ENCODE data around the gene MAEL.
A peak's percentile ranks its signal among the peaks of the same experiment; 100 is the strongest.
"Not testable (repeated sequence)": the region's sequence is repeated elsewhere in the genome, so short reads cannot be mapped to it uniquely, and the experiment has no call there.

MAEL gene

GRCh38 chr1:167022384-167022783 lies 33.3 kb downstream of the MAEL start:
- peaks cover 3% of the 10 kb centered on the region; the same call in 1 of the 2 replicates for H3K27me3 ChIP-seq (ENCODE audit: control insufficient read depth, low read length)
- no peaks in the 10 kb centered on the region for H3K4me1 ChIP-seq (ENCODE audit: control insufficient read depth, low read length)
- no peaks in the 10 kb centered on the region for H3K9me3 ChIP-seq (ENCODE audit: control insufficient read depth, insufficient read depth, low read length)
- H3F3A ChIP-seq (ENCODE audit: control insufficient read depth, insufficient read depth): no peaks in the 10 kb centered on the region
- H3K9me2 ChIP-seq (replicated peaks; ENCODE audit: control insufficient read depth, low read length): no peaks in the 10 kb centered on the region
- H3K27ac ChIP-seq (ENCODE audit: low read depth, low read length): no peak overlapping the region
- H4K20me1 ChIP-seq (ENCODE audit: control insufficient read depth, insufficient read depth, low read depth, low read length): no peaks in the 10 kb centered on the region
- no peak overlapping the region for H3K4me2 ChIP-seq (ENCODE audit: low read length)
- no peaks in the 10 kb centered on the region for H3K79me2 ChIP-seq (ENCODE audit: control insufficient read depth, low read length)
- H3K4me3 ChIP-seq (ENCODE audit: low read length): no peak overlapping the region
- no peaks in the 10 kb centered on the region for H3K36me3 ChIP-seq (ENCODE audit: control insufficient read depth, low read length)
- TF ChIP-seq EZH2phosphoT487 (IDR thresholded peaks at IDR 0.05; ENCODE audit: borderline replicate concordance, low read length) (no peak), CTCF (IDR thresholded peaks at IDR 0.05; ENCODE audit: low read depth, low read length, poor library complexity, severe bottlenecking) (no peak)

GRCh38 chr1:167029553-167029952 lies 40.5 kb downstream of the MAEL start:
- not testable (repeated sequence) for H3K79me2 ChIP-seq (ENCODE audit: control insufficient read depth, low read length); H4K20me1 ChIP-seq (ENCODE audit: control insufficient read depth, insufficient read depth, low read depth, low read length); H3K9me2 ChIP-seq (replicated peaks; ENCODE audit: control insufficient read depth, low read length); H3K9me3 ChIP-seq (ENCODE audit: control insufficient read depth, insufficient read depth, low read length); H3K4me3 ChIP-seq (ENCODE audit: low read length); H3K27me3 ChIP-seq (ENCODE audit: control insufficient read depth, low read length); H3F3A ChIP-seq (ENCODE audit: control insufficient read depth, insufficient read depth); H3K4me2 ChIP-seq (ENCODE audit: low read length); H3K36me3 ChIP-seq (ENCODE audit: control insufficient read depth, low read length); H3K27ac ChIP-seq (ENCODE audit: low read depth, low read length); H3K4me1 ChIP-seq (ENCODE audit: control insufficient read depth, low read length)

- Histone ChIP-seq H3K9me2 (replicated peaks; ENCODE audit: control insufficient read depth, low read length) (no peaks in the 10 kb centered on the region), H3K36me3 (ENCODE audit: control insufficient read depth, low read length) (no peaks in the 10 kb centered on the region), H3K4me2 (ENCODE audit: low read length) (no peak overlapping the region), H4K20me1 (ENCODE audit: control insufficient read depth, insufficient read depth, low read depth, low read length) (no peaks in the 10 kb centered on the region), H3K4me1 (ENCODE audit: control insufficient read depth, low read length) (no peaks in the 10 kb centered on the region), H3K4me3 (ENCODE audit: low read length) (no peak overlapping the region), H3K27me3 (ENCODE audit: control insufficient read depth, low read length) (peaks cover 24% of the 10 kb centered on the region), H3F3A (ENCODE audit: control insufficient read depth, insufficient read depth) (no peaks in the 10 kb centered on the region), H3K9me3 (ENCODE audit: control insufficient read depth, insufficient read depth, low read length) (no peaks in the 10 kb centered on the region), H3K79me2 (ENCODE audit: control insufficient read depth, low read length) (no peaks in the 10 kb centered on the region), H3K27ac (ENCODE audit: low read depth, low read length) (no peak overlapping the region)
- TF ChIP-seq CTCF (IDR thresholded peaks at IDR 0.05; ENCODE audit: low read depth, low read length, poor library complexity, severe bottlenecking) (no peak), EZH2phosphoT487 (IDR thresholded peaks at IDR 0.05; ENCODE audit: borderline replicate concordance, low read length) (no peak)
These were observed 44.6 kb downstream of the MAEL start for GRCh38 chr1:167033646-167034045.

GRCh38 chr1:167043752-167044488 lies 54.8 kb downstream of the MAEL start:
- Histone ChIP-seq H3K27ac (ENCODE audit: low read depth, low read length) (peak overlapping the region; percentile 49), H3K4me3 (ENCODE audit: low read length) (peak overlapping the region; percentile 75), H3K36me3 (ENCODE audit: control insufficient read depth, low read length) (no peaks in the 10 kb centered on the region), H3F3A (ENCODE audit: control insufficient read depth, insufficient read depth) (no peaks in the 10 kb centered on the region), H3K27me3 (ENCODE audit: control insufficient read depth, low read length) (no peaks in the 10 kb centered on the region), H3K4me1 (ENCODE audit: control insufficient read depth, low read length) (peaks cover 20% of the 10 kb centered on the region), H3K9me3 (ENCODE audit: control insufficient read depth, insufficient read depth, low read length) (no peaks in the 10 kb centered on the region), H3K4me2 (ENCODE audit: low read length) (peak overlapping the region; percentile 95), H4K20me1 (ENCODE audit: control insufficient read depth, insufficient read depth, low read depth, low read length) (no peaks in the 10 kb centered on the region), H3K9me2 (replicated peaks; ENCODE audit: control insufficient read depth, low read length) (no peaks in the 10 kb centered on the region), H3K79me2 (ENCODE audit: control insufficient read depth, low read length) (no peaks in the 10 kb centered on the region)
- no peak for TF ChIP-seq EZH2phosphoT487 (IDR thresholded peaks at IDR 0.05; ENCODE audit: borderline replicate concordance, low read length)
- no peak for TF ChIP-seq CTCF (IDR thresholded peaks at IDR 0.05; ENCODE audit: low read depth, low read length, poor library complexity, severe bottlenecking)
